NB4 (cell line): ENCODE data around the gene IKZF3.

Source experiments
- MYC ChIP-seq: IDR thresholded peaks from 2 replicates; pipeline ENCODE4 v1.6.1; 2011; ENCODE audit warnings: low read depth, low read length
- POLR2A ChIP-seq: IDR thresholded peaks from 2 replicates; pipeline ENCODE4 v1.6.1; 2011; ENCODE audit warnings: mild to moderate bottlenecking; ENCODE audit not compliant: insufficient read length; ENCODE audit errors: extremely low read depth
- TF ChIP-seq, protein P1 (sequence below): IDR thresholded peaks from one replicate; pipeline ENCODE4 v1.5.1; 2012; ENCODE audit warnings: low read depth, low read length
- TF ChIP-seq, protein P2 (sequence below): IDR thresholded peaks from 2 replicates; pipeline ENCODE4 v1.6.1; 2011; ENCODE audit warnings: low read depth, low read length

DNA sequence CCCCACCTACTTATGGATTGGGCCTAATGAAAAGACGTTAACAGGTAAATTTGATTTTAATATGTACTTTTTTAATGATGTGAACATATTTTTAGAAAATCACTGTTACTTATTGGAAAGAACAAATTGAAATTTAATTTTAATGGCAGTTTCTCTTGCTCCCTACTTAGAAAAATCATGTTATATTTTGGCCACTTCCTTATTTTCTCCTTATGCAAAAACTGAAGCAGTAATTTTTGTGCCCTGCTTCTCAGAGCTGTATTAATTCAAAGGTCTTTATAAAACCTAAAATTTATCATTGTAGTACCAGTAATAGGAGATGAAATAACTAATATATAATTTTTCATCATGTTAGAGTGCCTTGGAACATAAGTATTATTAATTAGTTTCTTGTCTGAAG is 6.7 kb upstream of the IKZF3 start:
- TF ChIP-seq, protein P1, sequence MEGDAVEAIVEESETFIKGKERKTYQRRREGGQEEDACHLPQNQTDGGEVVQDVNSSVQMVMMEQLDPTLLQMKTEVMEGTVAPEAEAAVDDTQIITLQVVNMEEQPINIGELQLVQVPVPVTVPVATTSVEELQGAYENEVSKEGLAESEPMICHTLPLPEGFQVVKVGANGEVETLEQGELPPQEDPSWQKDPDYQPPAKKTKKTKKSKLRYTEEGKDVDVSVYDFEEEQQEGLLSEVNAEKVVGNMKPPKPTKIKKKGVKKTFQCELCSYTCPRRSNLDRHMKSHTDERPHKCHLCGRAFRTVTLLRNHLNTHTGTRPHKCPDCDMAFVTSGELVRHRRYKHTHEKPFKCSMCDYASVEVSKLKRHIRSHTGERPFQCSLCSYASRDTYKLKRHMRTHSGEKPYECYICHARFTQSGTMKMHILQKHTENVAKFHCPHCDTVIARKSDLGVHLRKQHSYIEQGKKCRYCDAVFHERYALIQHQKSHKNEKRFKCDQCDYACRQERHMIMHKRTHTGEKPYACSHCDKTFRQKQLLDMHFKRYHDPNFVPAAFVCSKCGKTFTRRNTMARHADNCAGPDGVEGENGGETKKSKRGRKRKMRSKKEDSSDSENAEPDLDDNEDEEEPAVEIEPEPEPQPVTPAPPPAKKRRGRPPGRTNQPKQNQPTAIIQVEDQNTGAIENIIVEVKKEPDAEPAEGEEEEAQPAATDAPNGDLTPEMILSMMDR = no peak
- no peak for TF ChIP-seq POLR2A
- TF ChIP-seq MYC = no peak
- TF ChIP-seq, protein P2, sequence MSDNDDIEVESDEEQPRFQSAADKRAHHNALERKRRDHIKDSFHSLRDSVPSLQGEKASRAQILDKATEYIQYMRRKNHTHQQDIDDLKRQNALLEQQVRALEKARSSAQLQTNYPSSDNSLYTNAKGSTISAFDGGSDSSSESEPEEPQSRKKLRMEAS = no peak
